Stimulated activated naive B cell treated with anti-CD40 and anti-IgM and Interleukin-4, amounts not matched to agents 10 μg/mL and 1 μg/mL and 100 μg/mL, for 72 hours (primary cell): ENCODE results near the gene RC3H2.
"Not testable (repeated sequence)": the region's sequence is repeated elsewhere in the genome, so short reads cannot be mapped to it uniquely, and the experiment has no call there.

Experiments
- ATAC-seq, 2 donors: fragments of 150-1000 bp; cut with Tn5 transposase; replicated peaks; 2 replicates each; pipeline ENCODE4 v1.10.0; 2021; ENCODE audit warnings: moderate library complexity in 1 of 2
- DNase-seq: peaks from one replicate; pipeline ENCODE4 v3.0.0; 2021
- H3K27ac Mint-ChIP-seq: one replicate; pipeline ENCODE4 v1.8.0; 2022; ENCODE audit warnings: mild to moderate bottlenecking, mixed read lengths
- H3K27me3 Mint-ChIP-seq, 2 donors: one replicate each; pipeline ENCODE4 v1.8.0; 2022; ENCODE audit warnings: mixed read lengths in 2 of 2
- H3K36me3 Mint-ChIP-seq, 2 donors: one replicate each; pipeline ENCODE4 v1.8.0; 2022; ENCODE audit warnings: mixed read lengths in 2 of 2, mild to moderate bottlenecking in 1 of 2
- H3K4me1 Mint-ChIP-seq, 2 donors: one replicate each; pipeline ENCODE4 v1.8.0; 2022; ENCODE audit warnings: mixed read lengths in 2 of 2, mild to moderate bottlenecking in 1 of 2
- H3K4me3 Mint-ChIP-seq, 2 donors: one replicate each; pipeline ENCODE4 v1.8.0; 2022; ENCODE audit warnings: mild to moderate bottlenecking in 2 of 2, mixed read lengths in 2 of 2, moderate library complexity in 1 of 2
- H3K9me3 Mint-ChIP-seq, 2 donors: one replicate each; pipeline ENCODE4 v1.8.0; 2022; ENCODE audit warnings: mixed read lengths in 2 of 2, mild to moderate bottlenecking in 1 of 2

RC3H2 gene

GRCh38 chr9:122816163-122816867, 88.8 kb downstream of the RC3H2 start:
- H3K4me1 Mint-ChIP-seq = peaks cover 17 to 33% of the 10 kb centered on the region in 2 donors
- ATAC-seq (peak; percentile 77 to 85), DNase-seq (no peak)
- H3K36me3 Mint-ChIP-seq = peaks cover 11 to 29% of the 10 kb centered on the region in 2 donors
- H3K27me3 Mint-ChIP-seq = no peaks in the 10 kb centered on the region
- H3K9me3 Mint-ChIP-seq = no peaks in the 10 kb centered on the region
- peak overlapping the region; percentile 69 to 73 for H3K4me3 Mint-ChIP-seq
- peak overlapping the region; percentile 89 for H3K27ac Mint-ChIP-seq

- peaks cover 10 to 25% of the 10 kb centered on the region in 2 donors for H3K36me3 Mint-ChIP-seq
- peak; percentile 41 to 59 for ATAC-seq
Observed at GRCh38 chr9:122815544-122815943, 89.6 kb downstream of the RC3H2 start.

GRCh38 chr9:122814545-122814944, 90.6 kb downstream of the RC3H2 start:
- no peak overlapping the region for H3K4me3 Mint-ChIP-seq
- DNase-seq (no peak), ATAC-seq (no peak)
- no peaks in the 10 kb centered on the region for H3K27me3 Mint-ChIP-seq
- H3K27ac Mint-ChIP-seq = peak overlapping the region; percentile 75
- no peaks in the 10 kb centered on the region for H3K9me3 Mint-ChIP-seq
- peaks cover 15 to 27% of the 10 kb centered on the region in 2 donors for H3K4me1 Mint-ChIP-seq
- H3K36me3 Mint-ChIP-seq = peaks cover 6 to 16% of the 10 kb centered on the region in 2 donors

More at GRCh38 chr9:122815544-122815943, 89.6 kb downstream of the RC3H2 start:
- no peak for DNase-seq
- H3K9me3 Mint-ChIP-seq = no peaks in the 10 kb centered on the region
- peak overlapping the region; percentile 75 for H3K27ac Mint-ChIP-seq
- no peaks in the 10 kb centered on the region for H3K27me3 Mint-ChIP-seq
- no peak overlapping the region for H3K4me3 Mint-ChIP-seq
- H3K4me1 Mint-ChIP-seq = peaks cover 17 to 27% of the 10 kb centered on the region in 2 donors

- Mint-ChIP-seq H3K4me1 (peaks cover 15 to 27% of the 10 kb centered on the region in 2 donors), H3K27me3 (no peaks in the 10 kb centered on the region), H3K4me3 (no peak overlapping the region), H3K9me3 (no peaks in the 10 kb centered on the region), H3K36me3 (peaks cover 5 to 16% of the 10 kb centered on the region in 2 donors), H3K27ac (no peak overlapping the region)
- DNase-seq (no peak), ATAC-seq (no peak)
Observed at GRCh38 chr9:122812736-122813135, 92.4 kb downstream of the RC3H2 start.

- Mint-ChIP-seq H3K27ac (no peak overlapping the region), H3K27me3 (no peaks in the 10 kb centered on the region), H3K4me1 (peaks cover 7 to 12% of the 10 kb centered on the region in 2 donors), H3K4me3 (no peak overlapping the region), H3K9me3 (no peaks in the 10 kb centered on the region), H3K36me3 (peaks cover 0 to 16% of the 10 kb centered on the region in 2 donors)
- DNase-seq = peak; percentile 42
- ATAC-seq = peak; percentile 87 to 91
Observed at GRCh38 chr9:122810306-122810946, 94.7 kb downstream of the RC3H2 start.

- H3K27ac Mint-ChIP-seq, H3K4me3 Mint-ChIP-seq, H3K27me3 Mint-ChIP-seq, DNase-seq, H3K4me1 Mint-ChIP-seq, H3K36me3 Mint-ChIP-seq, H3K9me3 Mint-ChIP-seq, ATAC-seq: not testable (repeated sequence)
Observed at GRCh38 chr9:122809261-122809660, 95.9 kb downstream of the RC3H2 start.

- no peak overlapping the region for H3K27ac Mint-ChIP-seq
- no peak overlapping the region for H3K4me3 Mint-ChIP-seq
- no peaks in the 10 kb centered on the region for H3K9me3 Mint-ChIP-seq
- H3K36me3 Mint-ChIP-seq = peaks cover 0 to 8% of the 10 kb centered on the region in 2 donors
- H3K4me1 Mint-ChIP-seq = no peaks in the 10 kb centered on the region
- no peaks in the 10 kb centered on the region for H3K27me3 Mint-ChIP-seq
- DNase-seq (no peak), ATAC-seq (no peak)
Observed at GRCh38 chr9:122808141-122808540, 97.0 kb downstream of the RC3H2 start.

GRCh38 chr9:122807271-122807900, 97.8 kb downstream of the RC3H2 start:
- Mint-ChIP-seq H3K9me3 (no peaks in the 10 kb centered on the region), H3K27ac (no peak overlapping the region), H3K4me3 (no peak overlapping the region), H3K36me3 (peaks cover 0 to 8% of the 10 kb centered on the region in 2 donors), H3K4me1 (no peaks in the 10 kb centered on the region), H3K27me3 (no peaks in the 10 kb centered on the region)
- ATAC-seq (peak; percentile 24 to 50), DNase-seq (no peak)

- Mint-ChIP-seq H3K27me3 (no peaks in the 10 kb centered on the region), H3K4me1 (no peaks in the 10 kb centered on the region), H3K27ac (no peak overlapping the region), H3K4me3 (no peak overlapping the region), H3K9me3 (no peaks in the 10 kb centered on the region), H3K36me3 (peaks cover 0 to 8% of the 10 kb centered on the region in 2 donors)
- ATAC-seq (no peak), DNase-seq (no peak)
Observed at GRCh38 chr9:122806661-122807060, 98.5 kb downstream of the RC3H2 start.

GRCh38 chr9:122800066-122801060, 104.8 kb downstream of the RC3H2 start, which contains the start of gene OR1K1:
OR1K1 (plus strand) TSS chr9:122800123; CDS start chr9:122800123, 0 bp downstream.
- Mint-ChIP-seq H3K27me3 (no peaks in the 10 kb centered on the region), H3K27ac (no peak within 1 kb of the TSS), H3K4me3 (no peak within 1 kb of the TSS), H3K36me3 (peaks cover 0 to 6% of the 10 kb centered on the region in 2 donors), H3K4me1 (peaks cover 4 to 6% of the 10 kb centered on the region in 2 donors), H3K9me3 (no peaks in the 10 kb centered on the region)
- no peak for ATAC-seq
- no peak for DNase-seq

- Mint-ChIP-seq H3K27me3 (no peaks in the 10 kb centered on the region), H3K27ac (no peak overlapping the region), H3K4me3 (no peak overlapping the region), H3K9me3 (peaks cover 0 to 1% of the 10 kb centered on the region in 2 donors), H3K4me1 (peaks cover 4 to 6% of the 10 kb centered on the region in 2 donors), H3K36me3 (peaks cover 0 to 6% of the 10 kb centered on the region in 2 donors)
- ATAC-seq (peak in 1 of 2 donors; percentile 25), DNase-seq (no peak)
Observed at GRCh38 chr9:122797316-122798063, 107.7 kb downstream of the RC3H2 start.
